Hindlimb muscle (tissue), 1 donor: ENCODE measurements around the gene STEEP1. TPM values are rescaled to one million over a fixed set of nuclear protein-coding genes. Genes with fewer than 3 reads are reported as not detected.

Source experiments
- DNase-seq: peaks from one replicate; pipeline ENCODE4 v3.0.0-alpha.2; 2013
- polyA plus RNA-seq: library from polyadenylated mRNA; unstranded; fragments of 120-200 nt; gene quantifications from one replicate; pipeline ENCODE4 v1.2.1, GENCODE V29; 2013; ENCODE audit not compliant: insufficient read length

STEEP1 gene
- polyA plus RNA-seq, 1 donor: 16.4 TPM

- DNase-seq: peak; percentile 15
Measured at GRCh38 chrX:119488749-119489148, 76.5 kb downstream of the STEEP1 start.

Other genes starting within 250 kb of the STEEP1 start
- 6.9 TPM for gene SLC25A43, start 166.1 kb downstream of the STEEP1 start, polyA plus RNA-seq
- 138 TPM for gene SLC25A5, start 97.0 kb downstream of the STEEP1 start, polyA plus RNA-seq
- 58.6 TPM for gene UBE2A, start 9.2 kb upstream of the STEEP1 start, polyA plus RNA-seq
- 6.7 TPM for gene NKRF, start 41.0 kb upstream of the STEEP1 start, polyA plus RNA-seq
- 24.4 TPM for gene SEPTIN6, start 127.8 kb upstream of the STEEP1 start, polyA plus RNA-seq
- 1.1 TPM for gene SOWAHD, start 193.2 kb upstream of the STEEP1 start, polyA plus RNA-seq
- 2,825 TPM for gene RPL39, start 226.2 kb upstream of the STEEP1 start, polyA plus RNA-seq